AG10803 (cell line): ENCODE measurements around the gene NFYC.
"Not testable (repeated sequence)": the region's sequence is repeated elsewhere in the genome, so short reads cannot be mapped to it uniquely, and the experiment has no call there.

Experiments used
- DNase-seq: peaks from one replicate; pipeline ENCODE4 v3.0.0; 2010; ENCODE audit warnings: low read depth
- H3K4me3 ChIP-seq: 2 replicates; pipeline ENCODE4 v1.5.1; 2011; ENCODE audit warnings: mild to moderate bottlenecking, low read length, control low read depth
- TF ChIP-seq, protein P1 (sequence below): conservative IDR thresholded peaks from 2 replicates; pipeline ENCODE4 v1.5.1; 2011; ENCODE audit warnings: mild to moderate bottlenecking, low read length, control low read depth, inconsistent platforms

Gene NFYC

GRCh38 chr1:40717955-40718354 lies 26.5 kb downstream of the NFYC start:
- no peak overlapping the region for H3K4me3 ChIP-seq
- DNase-seq: no peak
- TF ChIP-seq, protein P1, sequence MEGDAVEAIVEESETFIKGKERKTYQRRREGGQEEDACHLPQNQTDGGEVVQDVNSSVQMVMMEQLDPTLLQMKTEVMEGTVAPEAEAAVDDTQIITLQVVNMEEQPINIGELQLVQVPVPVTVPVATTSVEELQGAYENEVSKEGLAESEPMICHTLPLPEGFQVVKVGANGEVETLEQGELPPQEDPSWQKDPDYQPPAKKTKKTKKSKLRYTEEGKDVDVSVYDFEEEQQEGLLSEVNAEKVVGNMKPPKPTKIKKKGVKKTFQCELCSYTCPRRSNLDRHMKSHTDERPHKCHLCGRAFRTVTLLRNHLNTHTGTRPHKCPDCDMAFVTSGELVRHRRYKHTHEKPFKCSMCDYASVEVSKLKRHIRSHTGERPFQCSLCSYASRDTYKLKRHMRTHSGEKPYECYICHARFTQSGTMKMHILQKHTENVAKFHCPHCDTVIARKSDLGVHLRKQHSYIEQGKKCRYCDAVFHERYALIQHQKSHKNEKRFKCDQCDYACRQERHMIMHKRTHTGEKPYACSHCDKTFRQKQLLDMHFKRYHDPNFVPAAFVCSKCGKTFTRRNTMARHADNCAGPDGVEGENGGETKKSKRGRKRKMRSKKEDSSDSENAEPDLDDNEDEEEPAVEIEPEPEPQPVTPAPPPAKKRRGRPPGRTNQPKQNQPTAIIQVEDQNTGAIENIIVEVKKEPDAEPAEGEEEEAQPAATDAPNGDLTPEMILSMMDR: no peak

DNA sequence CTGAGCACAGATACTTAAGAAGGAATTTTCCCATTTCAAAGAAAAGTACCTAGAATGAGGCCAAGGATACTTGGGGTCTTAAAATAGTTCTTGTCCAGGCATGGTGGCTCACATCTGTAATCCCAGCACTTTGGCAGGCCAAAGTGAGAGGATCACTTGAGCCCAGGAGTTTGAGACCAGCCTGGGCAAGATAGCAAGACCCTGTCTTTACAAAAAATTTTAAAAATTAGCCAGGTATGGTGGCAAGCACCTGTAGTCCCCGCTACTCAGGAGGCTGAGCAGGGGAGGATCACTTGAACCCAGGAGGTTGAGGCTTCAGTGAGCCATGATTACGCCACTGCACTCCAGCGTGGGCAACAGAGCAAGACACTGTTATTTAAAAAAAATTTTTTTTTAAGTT lies 29.0 kb downstream of the NFYC start:
- no peak overlapping the region for H3K4me3 ChIP-seq
- no peak for DNase-seq
- TF ChIP-seq, protein P1: no peak

GRCh38 chr1:40722622-40723021 lies 31.1 kb downstream of the NFYC start:
- H3K4me3 ChIP-seq: no peak overlapping the region
- DNase-seq: no peak
- TF ChIP-seq, protein P1: no peak

DNA sequence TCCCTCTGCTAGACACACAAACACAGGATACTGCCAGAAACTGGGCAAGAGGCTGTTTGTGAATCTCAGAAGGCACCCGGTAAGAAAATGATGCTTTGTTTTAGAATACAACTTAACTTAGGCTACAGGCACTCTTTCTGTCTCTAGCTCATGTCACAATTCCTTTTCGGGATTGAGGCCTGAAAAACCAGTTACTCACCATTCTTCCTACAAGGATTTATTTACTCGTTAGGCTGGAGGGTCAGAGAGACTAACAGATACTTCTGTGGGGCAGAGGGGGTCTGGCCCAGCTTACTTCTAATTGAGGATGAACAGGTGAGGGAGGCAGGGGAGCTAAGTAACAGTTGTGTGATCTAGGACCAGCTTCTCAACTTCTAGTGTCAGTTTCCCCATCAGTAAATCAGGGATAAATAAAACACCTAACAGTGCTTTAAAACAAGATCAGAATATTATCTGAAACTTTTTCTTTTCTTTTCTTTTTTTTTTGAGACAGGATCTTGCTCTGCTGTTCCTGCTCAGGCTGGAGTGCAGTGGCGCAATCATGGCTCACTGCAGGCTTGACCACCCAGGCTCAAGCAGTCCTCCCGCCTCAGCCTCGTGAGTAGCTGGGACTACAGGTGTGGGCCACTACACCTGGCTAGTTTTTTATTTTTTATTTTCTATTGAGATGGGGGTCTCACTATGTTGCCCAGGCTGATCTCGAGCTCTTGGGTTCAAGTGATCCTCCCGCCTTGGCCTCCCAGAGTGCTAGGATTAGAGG lies 31.9 kb downstream of the NFYC start:
- DNase-seq: no peak
- no peak overlapping the region for H3K4me3 ChIP-seq
- TF ChIP-seq, protein P1: no peak

DNA sequence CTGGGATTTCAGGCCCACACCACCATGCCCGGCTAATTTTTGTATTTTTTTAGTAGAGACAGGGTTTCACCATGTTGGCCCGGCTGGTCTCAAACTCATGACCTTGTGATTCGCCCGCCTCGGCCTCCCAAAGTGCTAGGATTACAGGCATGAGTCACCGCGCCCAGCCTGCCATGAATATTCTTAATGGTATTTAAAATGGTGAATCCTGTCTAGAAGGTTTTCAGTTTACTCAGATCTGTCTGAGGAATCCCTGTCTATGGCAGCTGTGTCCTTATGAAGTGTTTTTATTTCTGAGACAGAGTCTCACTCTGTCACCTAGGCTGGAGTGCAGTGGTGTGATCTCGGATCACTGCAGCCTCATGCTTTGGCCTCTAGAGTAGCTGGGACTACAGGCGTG lies 36.2 kb downstream of the NFYC start:
- not testable (repeated sequence) for H3K4me3 ChIP-seq, DNase-seq

DNA sequence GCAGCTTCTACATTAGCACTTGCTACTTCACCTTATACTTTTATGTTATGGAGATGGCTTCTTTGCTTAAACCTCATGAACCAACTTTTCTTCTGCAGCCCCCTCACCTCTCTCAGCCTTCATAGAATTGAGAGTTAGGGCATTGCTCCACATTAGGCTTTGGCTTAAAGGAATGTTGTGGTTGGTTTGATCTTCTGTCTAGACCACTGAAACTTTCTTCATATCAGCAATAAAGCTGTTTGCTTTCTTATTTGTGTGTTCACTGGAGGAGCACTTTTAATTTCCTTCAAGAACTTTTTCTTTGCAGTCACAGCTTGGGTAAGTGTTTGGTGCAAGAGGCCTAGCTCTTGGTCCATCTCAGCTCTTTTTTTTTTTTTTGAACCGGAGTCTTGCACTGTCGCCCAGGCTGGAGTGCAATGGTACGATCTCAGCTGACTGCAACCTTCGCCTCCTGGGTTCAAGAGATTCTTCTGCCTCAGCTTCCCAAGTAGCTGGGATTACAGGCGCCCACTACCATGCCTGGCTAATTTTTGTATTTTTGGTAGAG lies 37.9 kb downstream of the NFYC start:
- not testable (repeated sequence) for H3K4me3 ChIP-seq, DNase-seq

DNA sequence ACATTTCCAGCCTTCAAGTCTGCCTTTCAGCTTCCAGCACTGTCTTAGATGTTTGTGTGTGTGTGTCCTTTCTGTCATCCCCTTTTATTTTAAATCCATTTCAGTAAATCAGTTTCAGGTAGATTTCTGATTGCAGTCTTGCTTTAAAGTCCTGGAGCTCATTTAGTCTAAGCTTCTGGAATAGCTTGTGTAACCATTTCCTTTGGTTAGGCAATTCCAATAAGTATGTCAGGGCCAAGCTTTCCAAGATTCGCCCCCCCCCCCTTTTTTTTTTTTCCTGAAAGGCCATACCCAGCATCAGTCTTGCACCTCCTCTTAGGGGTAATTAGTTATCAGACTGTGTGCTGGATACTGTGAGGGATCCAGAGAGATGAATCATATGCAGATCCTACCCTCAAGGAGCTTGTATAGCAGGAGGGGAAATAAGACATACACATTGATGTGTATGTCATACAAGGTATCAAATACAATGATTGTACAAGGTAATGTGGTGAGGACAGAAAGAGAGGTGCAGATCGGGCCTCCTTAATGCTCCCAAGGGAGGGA lies 41.3 kb downstream of the NFYC start:
- no peak for DNase-seq
- TF ChIP-seq, protein P1: no peak
- H3K4me3 ChIP-seq: no peak overlapping the region

GRCh38 chr1:40734882-40735628 lies 43.6 kb downstream of the NFYC start:
- DNase-seq: no peak
- TF ChIP-seq, protein P1: no peak
- H3K4me3 ChIP-seq: no peak overlapping the region
